ENCODE data around the gene RGS12.
"Not testable (repeated sequence)": the region's sequence is repeated elsewhere in the genome, so short reads cannot be mapped to it uniquely, and the experiment has no call there.

RGS12 gene

GRCh38 chr4:3296651-3297050 lies 3.8 kb downstream of the RGS12 start:
- no peak for DNase-seq (ENCODE audit: low read depth in 2 of 2)

GRCh38 chr4:3297066-3297859 lies 4.4 kb downstream of the RGS12 start:
- no peak for DNase-seq (ENCODE audit: low read depth in 2 of 2)

- no peak for DNase-seq (ENCODE audit: low read depth in 2 of 2)
Observed at GRCh38 chr4:3299122-3299975, 6.5 kb downstream of the RGS12 start.

- DNase-seq (ENCODE audit: low read depth in 2 of 2) = no peak
Observed at GRCh38 chr4:3299976-3300671, 7.3 kb downstream of the RGS12 start.

- not testable (repeated sequence) for DNase-seq (ENCODE audit: low read depth in 2 of 2)
Observed at GRCh38 chr4:3300882-3301281, 8.1 kb downstream of the RGS12 start.

GRCh38 chr4:3301450-3302172 lies 8.8 kb downstream of the RGS12 start:
- no peak for DNase-seq (ENCODE audit: low read depth in 2 of 2)

- peak; percentile 61 to 74 for DNase-seq (ENCODE audit: low read depth in 2 of 2)
Observed at GRCh38 chr4:3302173-3302785, 9.5 kb downstream of the RGS12 start.

GRCh38 chr4:3302786-3303564 lies 10.2 kb downstream of the RGS12 start:
- no peak for DNase-seq (ENCODE audit: low read depth in 2 of 2)

GRCh38 chr4:3303565-3303824 lies 10.7 kb downstream of the RGS12 start:
- DNase-seq (ENCODE audit: low read depth in 2 of 2) = no peak

GRCh38 chr4:3303923-3304710 lies 11.3 kb downstream of the RGS12 start:
- DNase-seq (ENCODE audit: low read depth in 2 of 2) = no peak

GRCh38 chr4:3304831-3305609 lies 12.2 kb downstream of the RGS12 start:
- no peak for DNase-seq (ENCODE audit: low read depth in 2 of 2)

GRCh38 chr4:3305610-3306371 lies 13.0 kb downstream of the RGS12 start:
- no peak for DNase-seq (ENCODE audit: low read depth in 2 of 2)

GRCh38 chr4:3306450-3306849 lies 13.6 kb downstream of the RGS12 start:
- no peak for DNase-seq (ENCODE audit: low read depth in 2 of 2)

- DNase-seq (ENCODE audit: low read depth in 2 of 2) = no peak
Observed at GRCh38 chr4:3307060-3307459, 14.2 kb downstream of the RGS12 start.

- no peak for DNase-seq (ENCODE audit: low read depth in 2 of 2)
Observed at GRCh38 chr4:3307486-3307885, 14.7 kb downstream of the RGS12 start.

GRCh38 chr4:3307891-3308575 lies 15.2 kb downstream of the RGS12 start:
- DNase-seq (ENCODE audit: low read depth in 2 of 2) = no peak

- no peak for DNase-seq (ENCODE audit: low read depth in 2 of 2)
Observed at GRCh38 chr4:3308691-3309090, 15.9 kb downstream of the RGS12 start.
